Activated CD8-positive, alpha-beta memory T cell treated with anti-CD3 and anti-CD28 coated beads for 1 hour (primary cell): ENCODE measurements around the gene FAM72A.
A peak's percentile ranks its signal among the peaks of the same experiment; 100 is the strongest.
"Not testable (repeated sequence)": the region's sequence is repeated elsewhere in the genome, so short reads cannot be mapped to it uniquely, and the experiment has no call there.

ENCODE experiments used
- DNase-seq, 2 donors: peaks; one replicate each; pipeline ENCODE4 v3.0.0-alpha.2; 2020; ENCODE audit warnings: low read depth in 1 of 2; ENCODE audit errors: extremely low read depth in 1 of 2

The FAM72A gene

GRCh38 chr1:206202789-206203363, at the start of gene FAM72A:
TSS of gene FAM72A (minus strand) at chr1:206202839. CDS start at chr1:206202025, 814 bp downstream.
- DNase-seq = peak; percentile 85 to 92

- not testable (repeated sequence) for DNase-seq
Measured at GRCh38 chr1:206250953-206251681, 48.5 kb upstream of the FAM72A start.

- not testable (repeated sequence) for DNase-seq
Measured at GRCh38 chr1:206246129-206246886, 43.7 kb upstream of the FAM72A start.

- not testable (repeated sequence) for DNase-seq
Measured at GRCh38 chr1:206245479-206245878, 42.8 kb upstream of the FAM72A start.

GRCh38 chr1:206243335-206243734, 40.7 kb upstream of the FAM72A start:
- DNase-seq = not testable (repeated sequence)

- DNase-seq = not testable (repeated sequence)
Measured at GRCh38 chr1:206240288-206240687, 37.6 kb upstream of the FAM72A start.

- DNase-seq = not testable (repeated sequence)
Measured at GRCh38 chr1:206235190-206235589, 32.6 kb upstream of the FAM72A start.

GRCh38 chr1:206234189-206234916, 31.7 kb upstream of the FAM72A start:
- not testable (repeated sequence) for DNase-seq

- DNase-seq = not testable (repeated sequence)
Measured at GRCh38 chr1:206232970-206233645, 30.5 kb upstream of the FAM72A start.

GRCh38 chr1:206231989-206232388, 29.4 kb upstream of the FAM72A start:
- DNase-seq = not testable (repeated sequence)

- DNase-seq = not testable (repeated sequence)
Measured at GRCh38 chr1:206229286-206229685, 26.6 kb upstream of the FAM72A start.

GRCh38 chr1:206226886-206227285, 24.2 kb upstream of the FAM72A start:
- not testable (repeated sequence) for DNase-seq

- DNase-seq = not testable (repeated sequence)
Measured at GRCh38 chr1:206225386-206225785, 22.7 kb upstream of the FAM72A start.

- DNase-seq = not testable (repeated sequence)
Measured at GRCh38 chr1:206224190-206224776, 21.6 kb upstream of the FAM72A start.

- DNase-seq = not testable (repeated sequence)
Measured at GRCh38 chr1:206221585-206221984, 18.9 kb upstream of the FAM72A start.

GRCh38 chr1:206220332-206221000, 17.8 kb upstream of the FAM72A start:
- DNase-seq = not testable (repeated sequence)

GRCh38 chr1:206219514-206220331, 17.1 kb upstream of the FAM72A start:
- not testable (repeated sequence) for DNase-seq

- DNase-seq = not testable (repeated sequence)
Measured at GRCh38 chr1:206218765-206219164, 16.1 kb upstream of the FAM72A start.
